CD4-positive, alpha-beta memory T cell (primary cell): Measurements from ENCODE around the gene KRTAP10-10. TPM values are rescaled to one million over a fixed set of nuclear protein-coding genes. Genes with fewer than 3 reads are reported as not detected.
A peak's percentile ranks its signal among the peaks of the same experiment; 100 is the strongest.
"Not testable (repeated sequence)": the region's sequence is repeated elsewhere in the genome, so short reads cannot be mapped to it uniquely, and the experiment has no call there.

Experiments used
- CTCF ChIA-PET: fragments of 350-600 bp; sonication (Branson Sonifier 250); formaldehyde crosslinking; loops from one replicate; lab custom pipeline; 2021; ENCODE audit warnings: inconsistent platforms; ENCODE audit not compliant: partially characterized antibody; lab: Charles Lee
- POLR2A ChIA-PET: fragments of 350-600 bp; sonication (Branson Sonifier 250); formaldehyde crosslinking; loops from one replicate; lab custom pipeline; 2021; ENCODE audit not compliant: partially characterized antibody; lab: Charles Lee
- DNase-seq, 5 donors: peaks; one replicate each; pipeline versions ENCODE4 v3.0.0 to v3.0.0-alpha.2; 2020 to 2022; ENCODE audit warnings: mixed read lengths in 1 of 5
- H3K27ac ChIP-seq: one replicate; pipeline ENCODE4 v1.7.0; 2013; ENCODE audit warnings: low read depth, low read length
- H3K27me3 ChIP-seq: 2 replicates; pipeline ENCODE4 v1.7.0; 2013; ENCODE audit warnings: mild to moderate bottlenecking, low read length, moderate library complexity; ENCODE audit not compliant: insufficient read depth
- H3K36me3 ChIP-seq: 2 replicates; pipeline ENCODE4 v1.7.0; 2013; ENCODE audit warnings: mild to moderate bottlenecking, low read length, moderate library complexity; ENCODE audit not compliant: insufficient read depth
- H3K4me1 ChIP-seq: 2 replicates; pipeline ENCODE4 v1.7.0; 2013; ENCODE audit warnings: mild to moderate bottlenecking, low read length, moderate library complexity; ENCODE audit not compliant: insufficient read depth
- H3K4me3 ChIP-seq, 2 donors: one replicate each; pipeline ENCODE4 v1.7.0; 2013; ENCODE audit warnings: low read length in 2 of 2, mild to moderate bottlenecking in 1 of 2
- H3K9me3 ChIP-seq, 2 donors: one replicate each; pipeline ENCODE4 v1.7.0; 2013; ENCODE audit warnings: low read length in 2 of 2, control low read depth in 1 of 2; ENCODE audit not compliant: control insufficient read depth in 1 of 2
- H3K27ac Mint-ChIP-seq, 7 donors: one replicate each; pipeline ENCODE4 v1.8.0; 2020 to 2021; ENCODE audit warnings: mixed read lengths in 7 of 7, mild to moderate bottlenecking in 6 of 7, inconsistent platforms in 3 of 7, moderate library complexity in 3 of 7
- H3K27me3 Mint-ChIP-seq, 2 donors: one replicate each; pipeline ENCODE4 v1.8.0; 2020 to 2021; ENCODE audit warnings: mixed read lengths in 2 of 2
- H3K36me3 Mint-ChIP-seq, 2 donors: one replicate each; pipeline ENCODE4 v1.8.0; 2020 to 2021; ENCODE audit warnings: mixed read lengths in 2 of 2, inconsistent platforms in 1 of 2, mild to moderate bottlenecking in 1 of 2
- H3K4me1 Mint-ChIP-seq, 4 donors: one replicate each; pipeline ENCODE4 v1.8.0; 2020 to 2021; ENCODE audit warnings: mixed read lengths in 4 of 4, mild to moderate bottlenecking in 1 of 4
- H3K4me3 Mint-ChIP-seq, 8 donors: one replicate each; pipeline ENCODE4 v1.8.0; 2020 to 2021; ENCODE audit warnings: mixed read lengths in 8 of 8, mild to moderate bottlenecking in 7 of 8, moderate library complexity in 6 of 8, inconsistent platforms in 3 of 8
- H3K9me3 Mint-ChIP-seq, 8 donors: one replicate each; pipeline ENCODE4 v1.8.0; 2020 to 2021; ENCODE audit warnings: mixed read lengths in 8 of 8, mild to moderate bottlenecking in 5 of 8, inconsistent platforms in 3 of 8, moderate library complexity in 1 of 8
- intact Hi-C: fragments of 100-400 bp; cut with micrococcal nuclease; formaldehyde crosslinking; loops from one replicate; pipeline ENCODE4 v1.15.1; 2023
- polyA plus RNA-seq, 2 donors: library from polyadenylated mRNA; unstranded; fragments of 300-500 nt; fragmentation: Illumina TruSeq; gene quantifications; one replicate each; pipeline ENCODE4 v1.2.3, GENCODE V29; 2021
- total RNA-seq, 2 experiments: library from RNA; stranded (reverse); gene quantifications; one replicate each; pipeline ENCODE4 v1.2.3, GENCODE V29; 2021

The KRTAP10-10 gene
- total and polyA plus RNA-seq, 4 experiments from 2014 or later = not detected

GRCh38 chr21:44656868-44657267 lies 19.7 kb downstream of the KRTAP10-10 start:
- no peaks in the 10 kb centered on the region for H3K27me3 ChIP-seq
- peak overlapping the region; percentile 64 for H3K27ac ChIP-seq
- Mint-ChIP-seq H3K36me3 (peaks cover 17 to 20% of the 10 kb centered on the region in 2 donors), H3K4me3 (peak overlapping the region; percentile 73 to 83 (median 78)), H3K4me1 (peaks cover 53 to 78% (median 64%) of the 10 kb centered on the region in 4 donors), H3K9me3 (peaks cover 2 to 39% (median 25%) of the 10 kb centered on the region in 8 donors), H3K27ac (peak overlapping the region; percentile 94 to 99 (median 98)), H3K27me3 (no peaks in the 10 kb centered on the region)
- H3K4me3 ChIP-seq = peak overlapping the region; percentile 4 to 32
- H3K36me3 ChIP-seq = no peaks in the 10 kb centered on the region
- intact Hi-C loops = loop anchor here (1.0 to 2.0 kb wide), 2 partner anchors 38 to 54 kb away; partner anchors contain the start of gene TSPEAR
- DNase-seq = no peak
- H3K9me3 ChIP-seq = peaks cover 3 to 4% of the 10 kb centered on the region in 2 donors
- ChIA-PET POLR2A (interaction anchor here (1.0 to 2.6 kb wide), 22 partner anchors 9 to 284 kb away, joined by 3 to 89 read pairs (median 6); partner anchors contain the start of genes SUMO3 and TSPEAR), CTCF (interaction anchor here (1.4 to 2.5 kb wide), 7 partner anchors 17 to 146 kb away, joined by 3 to 22 read pairs (median 5); partner anchors contain the start of gene UBE2G2)
- H3K4me1 ChIP-seq = peaks cover 68% of the 10 kb centered on the region

GRCh38 chr21:44657635-44658540 lies 20.7 kb downstream of the KRTAP10-10 start, which contains the start of gene KRTAP12-3:
Gene KRTAP12-3 (plus strand): TSS chr21:44657932. CDS start chr21:44657980, 48 bp downstream.
- POLR2A ChIA-PET = interaction anchor here (0.6 to 2.6 kb wide), 40 partner anchors 10 to 1684 kb away, joined by 3 to 89 read pairs (median 4); partner anchors contain the start of genes KRTAP12-1, PKNOX1, PTTG1IP and SUMO3
- Histone ChIP-seq H3K27ac (peak within 1 kb of the TSS; percentile 64), H3K4me1 (peaks cover 68% of the 10 kb centered on the region), H3K27me3 (no peaks in the 10 kb centered on the region), H3K4me3 (peak within 1 kb of the TSS; percentile 4 to 32), H3K9me3 (peaks cover 3 to 4% of the 10 kb centered on the region in 2 donors), H3K36me3 (no peaks in the 10 kb centered on the region)
- peak within 1 kb of the TSS; percentile 73 to 83 (median 78) for H3K4me3 Mint-ChIP-seq
- H3K27me3 Mint-ChIP-seq = no peaks in the 10 kb centered on the region
- peak within 1 kb of the TSS; percentile 94 to 99 (median 98) for H3K27ac Mint-ChIP-seq
- H3K4me1 Mint-ChIP-seq = peaks cover 53 to 78% (median 64%) of the 10 kb centered on the region in 4 donors
- CTCF ChIA-PET = interaction anchor here (0.8 to 2.5 kb wide), 11 partner anchors 10 to 147 kb away, joined by 3 to 22 read pairs (median 5); partner anchors contain the start of gene UBE2G2
- intact Hi-C loops = loop anchor here (1.0 to 2.0 kb wide), 3 partner anchors 39 to 75 kb away; partner anchors contain the start of gene TSPEAR
- peaks cover 2 to 46% (median 25%) of the 10 kb centered on the region in 8 donors for H3K9me3 Mint-ChIP-seq
- DNase-seq = peak; percentile 85 to 92 (median 87)
- H3K36me3 Mint-ChIP-seq = peaks cover 17 to 20% of the 10 kb centered on the region in 2 donors

GRCh38 chr21:44658541-44658910 lies 21.4 kb downstream of the KRTAP10-10 start:
- Mint-ChIP-seq H3K4me3 (peak overlapping the region; percentile 26 to 83 (median 78)), H3K9me3 (peaks cover 2 to 41% (median 29%) of the 10 kb centered on the region in 8 donors), H3K27me3 (no peaks in the 10 kb centered on the region), H3K27ac (peak overlapping the region; percentile 94 to 99 (median 98)), H3K4me1 (peaks cover 52 to 72% (median 62%) of the 10 kb centered on the region in 4 donors), H3K36me3 (peaks cover 17 to 20% of the 10 kb centered on the region in 2 donors)
- POLR2A ChIA-PET = interaction anchor here (0.6 to 2.6 kb wide), 21 partner anchors 10 to 269 kb away, joined by 3 to 89 read pairs (median 7); partner anchors contain the start of genes KRTAP12-1 and PTTG1IP
- Histone ChIP-seq H3K36me3 (no peaks in the 10 kb centered on the region), H3K27ac (peak overlapping the region; percentile 64), H3K4me1 (peaks cover 63% of the 10 kb centered on the region), H3K27me3 (no peaks in the 10 kb centered on the region), H3K9me3 (peaks cover 3 to 4% of the 10 kb centered on the region in 2 donors), H3K4me3 (peak overlapping the region in 1 of 2 donors; percentile 7)
- intact Hi-C loops = loop anchor here (2.0 kb wide), 1 partner anchor 76 kb away; no protein-coding TSS in a partner anchor
- no peak for DNase-seq
- CTCF ChIA-PET = interaction anchor here (1.3 to 2.5 kb wide), 10 partner anchors 10 to 148 kb away, joined by 3 to 22 read pairs (median 5); partner anchors contain the start of gene UBE2G2

GRCh38 chr21:44658913-44659595 lies 21.9 kb downstream of the KRTAP10-10 start:
- peak in 4 of 5 donors; percentile 40 to 55 (median 52) for DNase-seq
- Mint-ChIP-seq H3K4me3 (peak overlapping the region; percentile 36 to 83 (median 76)), H3K36me3 (peaks cover 15 to 20% of the 10 kb centered on the region in 2 donors), H3K4me1 (peaks cover 46 to 67% (median 56%) of the 10 kb centered on the region in 4 donors), H3K27ac (peak overlapping the region; percentile 94 to 99 (median 98)), H3K27me3 (no peaks in the 10 kb centered on the region), H3K9me3 (peaks cover 2 to 41% (median 29%) of the 10 kb centered on the region in 8 donors)
- peaks cover 3 to 4% of the 10 kb centered on the region in 2 donors for H3K9me3 ChIP-seq
- ChIA-PET POLR2A (interaction anchor here (1.0 to 2.6 kb wide), 14 partner anchors 10 to 268 kb away, joined by 3 to 89 read pairs (median 10); partner anchors contain the start of gene PTTG1IP), CTCF (interaction anchor here (1.1 to 2.5 kb wide), 4 partner anchors 12 to 83 kb away, joined by 3 to 22 read pairs (median 4); no protein-coding TSS in a partner anchor)
- intact Hi-C loops = loop anchor here (2.0 kb wide), 1 partner anchor 76 kb away; no protein-coding TSS in a partner anchor
- no peaks in the 10 kb centered on the region for H3K36me3 ChIP-seq
- peak overlapping the region; percentile 64 for H3K27ac ChIP-seq
- no peaks in the 10 kb centered on the region for H3K27me3 ChIP-seq
- H3K4me1 ChIP-seq = peaks cover 58% of the 10 kb centered on the region
- H3K4me3 ChIP-seq = no peak overlapping the region

- intact Hi-C loops, H3K27me3 Mint-ChIP-seq, H3K36me3 ChIP-seq, H3K27me3 ChIP-seq, H3K9me3 ChIP-seq, CTCF ChIA-PET, DNase-seq, H3K4me3 ChIP-seq, H3K27ac ChIP-seq, H3K4me3 Mint-ChIP-seq, POLR2A ChIA-PET: not testable (repeated sequence)
- Mint-ChIP-seq H3K4me1 (peaks cover 33 to 46% (median 41%) of the 10 kb centered on the region in 4 donors), H3K9me3 (peaks cover 2 to 26% (median 21%) of the 10 kb centered on the region in 8 donors), H3K36me3 (peaks cover 9 to 15% of the 10 kb centered on the region in 2 donors), H3K27ac (peak overlapping the region in 2 of 7 donors; percentile 23 to 72)
- peaks cover 33% of the 10 kb centered on the region for H3K4me1 ChIP-seq
Observed at GRCh38 chr21:44661567-44661966, 24.4 kb downstream of the KRTAP10-10 start.

GRCh38 chr21:44664691-44665090 lies 27.5 kb downstream of the KRTAP10-10 start:
- POLR2A ChIA-PET = interaction anchor here (1.2 kb wide), 1 partner anchor 8 kb away, joined by 3 read pairs; no protein-coding TSS in a partner anchor
- intact Hi-C loops = no loop called here

More at GRCh38 chr21:44664691-44665090, 27.5 kb downstream of the KRTAP10-10 start:
- Histone ChIP-seq H3K9me3 (no peaks in the 10 kb centered on the region), H3K27ac (no peak overlapping the region), H3K4me3 (no peak overlapping the region), H3K36me3 (no peaks in the 10 kb centered on the region), H3K4me1 (peaks cover 4% of the 10 kb centered on the region), H3K27me3 (no peaks in the 10 kb centered on the region)
- Mint-ChIP-seq H3K9me3 (peaks cover 0 to 29% (median 13%) of the 10 kb centered on the region in 8 donors), H3K36me3 (peaks cover 0 to 6% of the 10 kb centered on the region in 2 donors), H3K4me3 (no peak overlapping the region), H3K27me3 (no peaks in the 10 kb centered on the region), H3K4me1 (peaks cover 3 to 14% (median 9%) of the 10 kb centered on the region in 4 donors), H3K27ac (no peak overlapping the region)
- DNase-seq = no peak
- CTCF ChIA-PET = interaction anchor here (1.0 kb wide), 1 partner anchor 9 kb away, joined by 3 read pairs; no protein-coding TSS in a partner anchor
